GM12878 (cell line): Measurements from ENCODE around the gene CAMKMT.

ENCODE experiments used
- CHD1 ChIP-seq: IDR thresholded peaks from 2 replicates; pipeline ENCODE4 v1.6.1; 2012; ENCODE audit warnings: low read depth, low read length, improper control_type of control experiment
- RBBP5 ChIP-seq: fragments of 200-600 bp; sonication (generic); conservative IDR thresholded peaks from 2 replicates; pipeline ENCODE4 v1.6.1; 2016
- TF ChIP-seq, protein P1 (sequence below): IDR thresholded peaks from 2 replicates; pipeline ENCODE4 v1.6.1; 2012; ENCODE audit warnings: low read depth, low read length, improper control_type of control experiment
- TF ChIP-seq, protein P2 (sequence below): IDR thresholded peaks from 2 replicates; pipeline ENCODE4 v1.6.1; 2011; ENCODE audit warnings: low read depth, mild to moderate bottlenecking, low read length, moderate library complexity, borderline replicate concordance; ENCODE audit errors: extremely low read depth
- TF ChIP-seq, protein P3 (sequence below), 3 experiments: IDR thresholded peaks in 2 of 3; conservative IDR thresholded peaks in 1 of 3; 2 replicates each; pipeline ENCODE4 v1.5.1; 2011; ENCODE audit warnings: low read depth in 3 of 3, low read length in 3 of 3, mild to moderate bottlenecking in 3 of 3, control low read depth in 2 of 3, moderate library complexity in 2 of 3, inconsistent platforms in 1 of 3, mixed read lengths in 1 of 3; ENCODE audit not compliant: control insufficient read depth in 2 of 3, insufficient read depth in 1 of 3; ENCODE audit errors: extremely low read depth in 1 of 3

DNA sequence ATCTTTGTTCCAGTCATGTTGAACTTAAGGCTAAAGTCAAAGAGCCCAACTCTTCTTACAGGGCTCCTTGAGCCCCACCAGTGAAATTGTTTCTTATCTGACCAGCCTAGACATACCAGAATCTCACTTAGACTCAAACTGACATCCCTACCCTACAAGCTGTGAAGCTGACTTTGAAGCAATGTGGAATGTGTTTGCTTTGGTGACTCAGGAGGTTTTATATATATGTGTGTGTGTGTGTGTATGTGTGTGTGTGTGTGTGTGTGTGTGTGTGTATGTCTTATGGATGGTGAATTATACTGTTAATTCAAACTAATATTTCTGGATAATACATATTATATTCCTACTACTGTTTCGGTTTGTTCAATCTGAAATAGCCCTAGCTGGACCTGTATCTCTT lies 67.3 kb downstream of the CAMKMT start:
- no peak for TF ChIP-seq RBBP5
- TF ChIP-seq, protein P1, sequence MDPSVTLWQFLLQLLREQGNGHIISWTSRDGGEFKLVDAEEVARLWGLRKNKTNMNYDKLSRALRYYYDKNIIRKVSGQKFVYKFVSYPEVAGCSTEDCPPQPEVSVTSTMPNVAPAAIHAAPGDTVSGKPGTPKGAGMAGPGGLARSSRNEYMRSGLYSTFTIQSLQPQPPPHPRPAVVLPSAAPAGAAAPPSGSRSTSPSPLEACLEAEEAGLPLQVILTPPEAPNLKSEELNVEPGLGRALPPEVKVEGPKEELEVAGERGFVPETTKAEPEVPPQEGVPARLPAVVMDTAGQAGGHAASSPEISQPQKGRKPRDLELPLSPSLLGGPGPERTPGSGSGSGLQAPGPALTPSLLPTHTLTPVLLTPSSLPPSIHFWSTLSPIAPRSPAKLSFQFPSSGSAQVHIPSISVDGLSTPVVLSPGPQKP = no peak
- TF ChIP-seq, protein P2, sequence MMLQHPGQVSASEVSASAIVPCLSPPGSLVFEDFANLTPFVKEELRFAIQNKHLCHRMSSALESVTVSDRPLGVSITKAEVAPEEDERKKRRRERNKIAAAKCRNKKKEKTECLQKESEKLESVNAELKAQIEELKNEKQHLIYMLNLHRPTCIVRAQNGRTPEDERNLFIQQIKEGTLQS = no peak
- TF ChIP-seq, protein P3, sequence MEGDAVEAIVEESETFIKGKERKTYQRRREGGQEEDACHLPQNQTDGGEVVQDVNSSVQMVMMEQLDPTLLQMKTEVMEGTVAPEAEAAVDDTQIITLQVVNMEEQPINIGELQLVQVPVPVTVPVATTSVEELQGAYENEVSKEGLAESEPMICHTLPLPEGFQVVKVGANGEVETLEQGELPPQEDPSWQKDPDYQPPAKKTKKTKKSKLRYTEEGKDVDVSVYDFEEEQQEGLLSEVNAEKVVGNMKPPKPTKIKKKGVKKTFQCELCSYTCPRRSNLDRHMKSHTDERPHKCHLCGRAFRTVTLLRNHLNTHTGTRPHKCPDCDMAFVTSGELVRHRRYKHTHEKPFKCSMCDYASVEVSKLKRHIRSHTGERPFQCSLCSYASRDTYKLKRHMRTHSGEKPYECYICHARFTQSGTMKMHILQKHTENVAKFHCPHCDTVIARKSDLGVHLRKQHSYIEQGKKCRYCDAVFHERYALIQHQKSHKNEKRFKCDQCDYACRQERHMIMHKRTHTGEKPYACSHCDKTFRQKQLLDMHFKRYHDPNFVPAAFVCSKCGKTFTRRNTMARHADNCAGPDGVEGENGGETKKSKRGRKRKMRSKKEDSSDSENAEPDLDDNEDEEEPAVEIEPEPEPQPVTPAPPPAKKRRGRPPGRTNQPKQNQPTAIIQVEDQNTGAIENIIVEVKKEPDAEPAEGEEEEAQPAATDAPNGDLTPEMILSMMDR (IDR thresholded peaks at IDR 0.05 in 2 of 3, conservative IDR thresholded peaks at IDR 0.05 in 1 of 3; ENCODE audit: control insufficient read depth in 2 of 3, extremely low read depth in 1 of 3, insufficient read depth in 1 of 3, low read depth in 3 of 3, low read length in 3 of 3) = no peak
- no peak for TF ChIP-seq CHD1
